Measurements from ENCODE around the gene LIG3.
"Not testable (repeated sequence)": the region's sequence is repeated elsewhere in the genome, so short reads cannot be mapped to it uniquely, and the experiment has no call there.

The LIG3 gene

DNA sequence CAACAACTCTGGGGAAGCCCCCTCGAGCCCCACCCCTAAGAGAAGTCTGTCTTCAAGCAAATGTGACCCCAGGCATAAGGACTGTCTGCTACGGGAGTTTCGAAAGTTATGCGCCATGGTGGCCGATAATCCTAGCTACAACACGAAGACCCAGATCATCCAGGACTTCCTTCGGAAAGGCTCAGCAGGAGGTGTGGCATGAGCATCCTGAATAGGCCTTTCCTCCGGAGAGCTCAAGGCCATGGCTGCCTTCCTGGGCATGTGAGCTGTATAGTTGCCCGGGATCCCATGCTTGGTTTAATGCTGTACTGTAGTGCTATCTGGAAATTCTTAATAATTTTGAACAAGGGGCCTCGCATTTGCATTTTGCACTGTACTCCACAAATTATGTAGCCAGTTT, 9.2 kb downstream of the LIG3 start:
- H3K27me3 Mint-ChIP-seq = no peaks in the 10 kb centered on the region
- peaks cover 77% of the 10 kb centered on the region for H3K36me3 Mint-ChIP-seq (ENCODE audit: low read depth)
- no peak overlapping the region for H3K4me3 Mint-ChIP-seq
- H3K9me3 Mint-ChIP-seq = no peaks in the 10 kb centered on the region
- intact Hi-C loops (cut with micrococcal nuclease) = loop anchor here (10.0 kb wide), 1 partner anchor 565 kb away; no protein-coding TSS in a partner anchor
- peaks cover 48% of the 10 kb centered on the region for H3K4me1 Mint-ChIP-seq (ENCODE audit: low read depth)
- H3K27ac Mint-ChIP-seq = peak overlapping the region; percentile 15

- Mint-ChIP-seq H3K4me3 (no peak overlapping the region), H3K4me1 (ENCODE audit: low read depth) (peaks cover 45% of the 10 kb centered on the region), H3K36me3 (ENCODE audit: low read depth) (peaks cover 86% of the 10 kb centered on the region), H3K9me3 (no peaks in the 10 kb centered on the region), H3K27me3 (no peaks in the 10 kb centered on the region), H3K27ac (no peak overlapping the region)
- intact Hi-C loops (cut with micrococcal nuclease) = no loop called here
Measured at GRCh38 chr17:34990921-34991365, 10.6 kb downstream of the LIG3 start.

GRCh38 chr17:34991606-34992005, 11.3 kb downstream of the LIG3 start:
- intact Hi-C loops (cut with micrococcal nuclease) = no loop called here
- Mint-ChIP-seq H3K4me3 (no peak overlapping the region), H3K27ac (no peak overlapping the region), H3K4me1 (ENCODE audit: low read depth) (peaks cover 52% of the 10 kb centered on the region), H3K9me3 (no peaks in the 10 kb centered on the region), H3K36me3 (ENCODE audit: low read depth) (peaks cover 85% of the 10 kb centered on the region), H3K27me3 (no peaks in the 10 kb centered on the region)

GRCh38 chr17:34993031-34993430, 12.7 kb downstream of the LIG3 start:
- Mint-ChIP-seq H3K4me3 (no peak overlapping the region), H3K36me3 (ENCODE audit: low read depth) (peaks cover 78% of the 10 kb centered on the region), H3K9me3 (no peaks in the 10 kb centered on the region), H3K27me3 (no peaks in the 10 kb centered on the region), H3K4me1 (ENCODE audit: low read depth) (peaks cover 59% of the 10 kb centered on the region), H3K27ac (peak overlapping the region; percentile 45)
- intact Hi-C loops (cut with micrococcal nuclease) = no loop called here

- Mint-ChIP-seq H3K36me3 (ENCODE audit: low read depth) (peaks cover 77% of the 10 kb centered on the region), H3K27me3 (no peaks in the 10 kb centered on the region), H3K27ac (peak overlapping the region; percentile 38), H3K4me3 (no peak overlapping the region), H3K4me1 (ENCODE audit: low read depth) (peaks cover 42% of the 10 kb centered on the region), H3K9me3 (no peaks in the 10 kb centered on the region)
- intact Hi-C loops (cut with micrococcal nuclease) = no loop called here
Measured at GRCh38 chr17:34996422-34997285, 16.3 kb downstream of the LIG3 start.

DNA sequence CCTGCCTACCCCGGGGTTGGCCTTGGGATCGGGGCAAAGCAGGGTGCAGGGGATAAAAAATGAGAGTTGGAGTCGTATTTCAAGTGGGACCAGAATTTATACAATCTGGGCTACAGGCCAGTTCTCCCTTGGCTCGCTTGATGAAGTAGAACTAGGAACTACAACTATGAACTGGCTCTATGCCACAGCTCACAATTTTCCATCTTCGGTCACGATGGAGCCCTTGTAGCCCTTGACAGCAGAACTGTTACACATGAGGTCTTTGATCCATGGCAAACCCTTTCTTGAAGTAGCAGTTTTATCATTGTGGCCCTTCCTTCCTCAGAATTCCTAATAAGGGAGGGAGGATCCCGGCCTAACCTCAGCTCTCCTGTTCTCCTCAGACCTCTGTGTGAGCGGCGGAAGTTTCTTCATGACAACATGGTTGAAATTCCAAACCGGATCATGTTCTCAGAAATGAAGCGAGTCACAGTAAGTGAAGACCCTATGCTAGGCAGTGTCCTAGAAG, 17.1 kb downstream of the LIG3 start:
- H3K27ac Mint-ChIP-seq = peak overlapping the region; percentile 38
- intact Hi-C loops (cut with micrococcal nuclease) = no loop called here
- peaks cover 34% of the 10 kb centered on the region for H3K4me1 Mint-ChIP-seq (ENCODE audit: low read depth)
- no peak overlapping the region for H3K4me3 Mint-ChIP-seq
- peaks cover 76% of the 10 kb centered on the region for H3K36me3 Mint-ChIP-seq (ENCODE audit: low read depth)
- no peaks in the 10 kb centered on the region for H3K27me3 Mint-ChIP-seq
- no peaks in the 10 kb centered on the region for H3K9me3 Mint-ChIP-seq

GRCh38 chr17:34998205-34998604, 17.9 kb downstream of the LIG3 start:
- H3K4me3 Mint-ChIP-seq = no peak overlapping the region
- no peaks in the 10 kb centered on the region for H3K9me3 Mint-ChIP-seq
- H3K4me1 Mint-ChIP-seq (ENCODE audit: low read depth) = peaks cover 27% of the 10 kb centered on the region
- H3K27ac Mint-ChIP-seq = peak overlapping the region; percentile 35
- peaks cover 76% of the 10 kb centered on the region for H3K36me3 Mint-ChIP-seq (ENCODE audit: low read depth)
- H3K27me3 Mint-ChIP-seq = no peaks in the 10 kb centered on the region
- intact Hi-C loops (cut with micrococcal nuclease) = loop anchor here (1.0 kb wide), 1 partner anchor 122 kb away; no protein-coding TSS in a partner anchor

GRCh38 chr17:34999456-34999855, 19.1 kb downstream of the LIG3 start:
- no peak overlapping the region for H3K4me3 Mint-ChIP-seq
- H3K27ac Mint-ChIP-seq = no peak overlapping the region
- no peaks in the 10 kb centered on the region for H3K9me3 Mint-ChIP-seq
- H3K27me3 Mint-ChIP-seq = no peaks in the 10 kb centered on the region
- peaks cover 27% of the 10 kb centered on the region for H3K4me1 Mint-ChIP-seq (ENCODE audit: low read depth)
- intact Hi-C loops (cut with micrococcal nuclease) = no loop called here
- peaks cover 80% of the 10 kb centered on the region for H3K36me3 Mint-ChIP-seq (ENCODE audit: low read depth)

DNA sequence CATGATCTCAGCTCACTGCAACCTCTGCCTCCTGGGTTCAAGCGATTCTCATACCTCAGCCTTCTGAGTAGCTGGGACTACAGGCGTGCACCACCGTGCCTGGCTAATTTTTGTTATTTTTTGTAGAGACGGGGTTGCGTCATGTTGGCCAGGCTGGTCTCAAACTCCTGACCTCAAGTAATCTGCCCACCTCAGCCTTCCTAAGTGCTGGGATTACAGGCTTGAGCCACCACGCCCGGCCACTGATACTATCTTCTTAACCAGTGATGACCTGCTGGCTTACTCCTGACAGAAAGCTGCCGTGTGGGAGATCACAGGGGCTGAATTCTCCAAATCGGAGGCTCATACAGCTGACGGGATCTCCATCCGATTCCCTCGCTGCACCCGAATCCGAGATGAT, 20.7 kb downstream of the LIG3 start:
- peaks cover 73% of the 10 kb centered on the region for H3K36me3 Mint-ChIP-seq (ENCODE audit: low read depth)
- H3K27me3 Mint-ChIP-seq; H3K27ac Mint-ChIP-seq; intact Hi-C loops (cut with micrococcal nuclease); H3K4me3 Mint-ChIP-seq; H3K9me3 Mint-ChIP-seq: not testable (repeated sequence)
- peaks cover 24% of the 10 kb centered on the region for H3K4me1 Mint-ChIP-seq (ENCODE audit: low read depth)

- peaks cover 18% of the 10 kb centered on the region for H3K4me1 Mint-ChIP-seq (ENCODE audit: low read depth)
- no peaks in the 10 kb centered on the region for H3K27me3 Mint-ChIP-seq
- no peaks in the 10 kb centered on the region for H3K9me3 Mint-ChIP-seq
- no peak overlapping the region for H3K27ac Mint-ChIP-seq
- H3K36me3 Mint-ChIP-seq (ENCODE audit: low read depth) = peaks cover 70% of the 10 kb centered on the region
- H3K4me3 Mint-ChIP-seq = no peak overlapping the region
- intact Hi-C loops (cut with micrococcal nuclease) = no loop called here
Measured at GRCh38 chr17:35001549-35001948, 21.2 kb downstream of the LIG3 start.

- Mint-ChIP-seq H3K4me3 (no peak overlapping the region), H3K9me3 (no peaks in the 10 kb centered on the region), H3K4me1 (ENCODE audit: low read depth) (peaks cover 5% of the 10 kb centered on the region), H3K27ac (no peak overlapping the region), H3K27me3 (no peaks in the 10 kb centered on the region), H3K36me3 (ENCODE audit: low read depth) (peaks cover 82% of the 10 kb centered on the region)
- intact Hi-C loops (cut with micrococcal nuclease) = no loop called here
Measured at GRCh38 chr17:35002876-35003551, 22.7 kb downstream of the LIG3 start.

DNA sequence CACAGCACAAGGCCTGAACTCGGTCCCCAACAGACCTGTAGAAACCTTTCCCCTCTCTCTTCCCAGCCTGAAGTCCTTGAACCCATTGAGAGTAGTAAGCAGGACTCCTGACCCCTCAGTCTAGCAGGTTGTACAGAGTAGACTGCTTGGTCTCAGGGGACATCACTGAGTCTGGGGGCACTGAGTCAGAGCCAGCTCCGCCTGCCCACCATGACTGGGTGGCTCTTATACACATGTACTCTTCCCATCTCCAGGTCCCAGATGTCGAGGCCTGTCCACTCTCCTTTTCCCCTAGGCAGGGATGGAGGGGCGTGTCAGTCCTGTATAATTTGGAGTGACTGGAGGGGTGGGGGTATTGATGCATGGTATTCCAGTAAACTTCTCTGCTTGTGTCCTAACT, 23.5 kb downstream of the LIG3 start:
- Mint-ChIP-seq H3K27ac (no peak overlapping the region), H3K4me1 (ENCODE audit: low read depth) (no peaks in the 10 kb centered on the region), H3K4me3 (no peak overlapping the region), H3K27me3 (no peaks in the 10 kb centered on the region), H3K9me3 (no peaks in the 10 kb centered on the region), H3K36me3 (ENCODE audit: low read depth) (peaks cover 87% of the 10 kb centered on the region)
- intact Hi-C loops (cut with micrococcal nuclease) = no loop called here

DNA sequence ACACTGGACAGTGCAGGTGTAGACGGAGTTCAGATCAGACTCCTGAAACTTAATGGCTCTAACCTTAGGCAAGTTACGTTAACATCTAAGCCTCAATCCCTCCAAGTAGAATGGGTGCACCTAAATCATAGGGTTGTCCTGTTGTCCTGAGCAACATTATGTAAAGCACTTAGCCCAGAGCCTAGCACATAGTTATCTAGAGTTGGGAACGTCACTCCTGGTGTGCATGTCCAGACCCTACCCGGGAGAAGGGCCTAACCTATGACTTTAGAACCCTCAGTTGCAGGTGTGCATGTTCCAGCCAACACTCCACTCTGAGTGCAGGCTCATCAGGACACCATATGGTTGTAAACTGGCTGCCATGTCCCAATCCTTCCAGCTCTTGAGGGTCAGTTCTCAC, 26.0 kb downstream of the LIG3 start:
- Mint-ChIP-seq H3K27ac (no peak overlapping the region), H3K36me3 (ENCODE audit: low read depth) (peaks cover 88% of the 10 kb centered on the region)

DNA sequence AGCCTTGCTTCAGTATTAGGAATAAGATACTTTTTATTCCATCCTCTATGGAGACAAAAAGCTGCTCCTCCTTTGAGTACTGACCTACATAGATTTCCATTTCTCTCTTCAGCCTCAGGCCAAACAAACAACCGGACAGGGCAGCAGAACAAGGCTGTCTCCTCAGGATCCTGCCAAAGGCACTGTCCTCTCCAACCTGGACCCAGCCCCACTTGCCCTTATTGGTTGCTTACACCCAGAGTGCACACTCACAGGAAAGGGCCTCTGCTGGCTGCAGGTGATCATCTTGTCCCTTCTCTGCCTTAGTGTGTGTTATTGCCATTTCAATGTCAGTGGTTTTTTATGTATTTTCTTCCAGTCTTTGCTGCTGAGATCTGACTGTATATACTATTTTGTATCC, 26.6 kb downstream of the LIG3 start:
- no peak overlapping the region for H3K4me3 Mint-ChIP-seq
- H3K4me1 Mint-ChIP-seq (ENCODE audit: low read depth) = no peaks in the 10 kb centered on the region
- H3K27ac Mint-ChIP-seq = peak overlapping the region; percentile 12
- peaks cover 88% of the 10 kb centered on the region for H3K36me3 Mint-ChIP-seq (ENCODE audit: low read depth)
- no peaks in the 10 kb centered on the region for H3K9me3 Mint-ChIP-seq
- no peaks in the 10 kb centered on the region for H3K27me3 Mint-ChIP-seq
- intact Hi-C loops (cut with micrococcal nuclease) = no loop called here

More for the DNA sequence above, 26.0 kb downstream of the LIG3 start:
- no peaks in the 10 kb centered on the region for H3K27me3 Mint-ChIP-seq
- H3K4me1 Mint-ChIP-seq (ENCODE audit: low read depth) = no peaks in the 10 kb centered on the region
- no peak overlapping the region for H3K4me3 Mint-ChIP-seq
- H3K9me3 Mint-ChIP-seq = no peaks in the 10 kb centered on the region
- intact Hi-C loops (cut with micrococcal nuclease) = no loop called here
